ENCODE data around the gene SGSM2. TPM values are rescaled to one million over a fixed set of nuclear protein-coding genes. Genes with fewer than 3 reads are reported as not detected.

Gene SGSM2
- total RNA-seq, 4 donors from 2014 or later: 14.8 to 65.6 (median 30.5) TPM

- TF ChIP-seq CTCF (IDR thresholded peaks at IDR 0.05; ENCODE audit: low read depth): no peak
These were observed 53.0 kb downstream of the SGSM2 start for GRCh38 chr17:2390199-2390836.

GRCh38 chr17:2391597-2392251 lies 54.4 kb downstream of the SGSM2 start:
- TF ChIP-seq CTCF (IDR thresholded peaks at IDR 0.05; ENCODE audit: low read depth): no peak

GRCh38 chr17:2392252-2393173 lies 55.2 kb downstream of the SGSM2 start:
- TF ChIP-seq CTCF (IDR thresholded peaks at IDR 0.05; ENCODE audit: low read depth): no peak

GRCh38 chr17:2393174-2393953 lies 56.1 kb downstream of the SGSM2 start:
- TF ChIP-seq CTCF (IDR thresholded peaks at IDR 0.05; ENCODE audit: low read depth): no peak

GRCh38 chr17:2393954-2394749 lies 56.9 kb downstream of the SGSM2 start:
- TF ChIP-seq CTCF (IDR thresholded peaks at IDR 0.05; ENCODE audit: low read depth): no peak

- no peak for TF ChIP-seq CTCF (IDR thresholded peaks at IDR 0.05; ENCODE audit: low read depth)
These were observed 57.5 kb downstream of the SGSM2 start for GRCh38 chr17:2394775-2395201.

All from subcutaneous adipose tissue (tissue), 4 donors.